ENCODE results near the gene OR51S1. TPM values are rescaled to one million over a fixed set of nuclear protein-coding genes. Genes with fewer than 3 reads are reported as not detected.

OR51S1 gene
- total RNA-seq: not detected in 2 replicates

GRCh38 chr11:4848908-4849532 is at the start of gene OR51S1:
Gene OR51S1, minus strand, starts transcription at chr11:4849208. Its CDS starts 0 bp downstream, at chr11:4849208.

DNA sequence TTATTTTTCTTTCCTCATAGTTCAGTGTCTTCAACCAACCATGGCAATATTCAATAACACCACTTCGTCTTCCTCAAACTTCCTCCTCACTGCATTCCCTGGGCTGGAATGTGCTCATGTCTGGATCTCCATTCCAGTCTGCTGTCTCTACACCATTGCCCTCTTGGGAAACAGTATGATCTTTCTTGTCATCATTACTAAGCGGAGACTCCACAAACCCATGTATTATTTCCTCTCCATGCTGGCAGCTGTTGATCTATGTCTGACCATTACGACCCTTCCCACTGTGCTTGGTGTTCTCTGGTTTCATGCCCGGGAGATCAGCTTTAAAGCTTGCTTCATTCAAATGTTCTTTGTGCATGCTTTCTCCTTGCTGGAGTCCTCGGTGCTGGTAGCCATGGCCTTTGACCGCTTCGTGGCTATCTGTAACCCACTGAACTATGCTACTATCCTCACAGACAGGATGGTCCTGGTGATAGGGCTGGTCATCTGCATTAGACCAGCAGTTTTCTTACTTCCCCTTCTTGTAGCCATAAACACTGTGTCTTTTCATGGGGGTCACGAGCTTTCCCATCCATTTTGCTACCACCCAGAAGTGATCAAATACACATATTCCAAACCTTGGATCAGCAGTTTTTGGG is 33.0 kb upstream of the OR51S1 start, which contains the start of gene OR51T1:
Gene OR51T1 (plus strand): TSS at position 41 of the 641 bp plus-strand sequence. CDS start 0 bp downstream, at position 41.

GRCh38 chr11:4821021-4821420 is 28.0 kb downstream of the OR51S1 start, which contains the start of gene OR51F2:
Gene OR51F2, plus strand, starts transcription at chr11:4821321. Its CDS starts 101 bp downstream, at chr11:4821422.

DNA sequence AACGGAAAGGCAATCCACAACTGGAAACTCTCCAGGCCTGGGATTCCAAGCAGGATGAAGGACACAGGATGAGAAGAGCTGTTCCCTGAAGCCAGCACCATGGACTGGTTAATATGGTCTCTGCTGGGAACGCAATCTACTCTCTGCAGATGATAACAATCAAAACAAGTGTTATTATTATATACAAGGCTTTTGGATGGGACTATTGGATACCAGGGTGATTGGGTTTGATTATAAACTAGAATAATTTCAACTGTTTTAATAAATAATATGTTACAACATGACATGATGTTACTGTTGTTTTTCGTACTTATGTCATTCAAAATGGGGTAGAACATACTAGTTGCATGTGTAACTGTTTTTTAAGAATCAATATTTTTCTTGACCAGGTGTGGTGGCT is 44.7 kb downstream of the OR51S1 start, which contains the start of gene OR52R1:
Gene OR52R1 (minus strand): TSS at position 101 of the 400 bp plus-strand sequence. CDS start 0 bp downstream, at position 101.

Other genes with a start within 250 kb of the OR51S1 start
- 8.9 TPM in 2 replicates for gene TRIM68, start 241.0 kb downstream of the OR51S1 start, total RNA-seq
- gene OR51D1, start 211.7 kb downstream of the OR51S1 start, total RNA-seq: not detected in 2 replicates
- not detected in 2 replicates for gene OR51E1, start 205.2 kb downstream of the OR51S1 start, total RNA-seq
- not detected in 2 replicates for gene OR51E2, start 151.4 kb downstream of the OR51S1 start, total RNA-seq
- gene MMP26, start 144.4 kb downstream of the OR51S1 start, total RNA-seq: not detected in 2 replicates
- not detected in 2 replicates for gene OR51F1, start 79.3 kb downstream of the OR51S1 start, total RNA-seq
- not detected in 2 replicates for gene OR52R1, start 44.8 kb downstream of the OR51S1 start, total RNA-seq
- not detected in 2 replicates for gene OR51F2, start 27.9 kb downstream of the OR51S1 start, total RNA-seq
- not detected in 2 replicates for gene OR51T1, start 32.7 kb upstream of the OR51S1 start, total RNA-seq
- not detected in 2 replicates for gene OR51A7, start 54.6 kb upstream of the OR51S1 start, total RNA-seq
- not detected in 2 replicates for gene OR51G2, start 70.1 kb upstream of the OR51S1 start, total RNA-seq
- gene OR51G1, start 75.1 kb upstream of the OR51S1 start, total RNA-seq: not detected in 2 replicates
- not detected in 2 replicates for gene OR51A4, start 98.4 kb upstream of the OR51S1 start, total RNA-seq
- gene OR51A2, start 106.5 kb upstream of the OR51S1 start, total RNA-seq: not detected in 2 replicates
- not detected in 2 replicates for gene OR51L1, start 145.6 kb upstream of the OR51S1 start, total RNA-seq
- not detected in 2 replicates for gene OR52J3, start 197.3 kb upstream of the OR51S1 start, total RNA-seq
- gene OR52E2, start 210.4 kb upstream of the OR51S1 start, total RNA-seq: not detected in 2 replicates
- gene OR52E1, start 220.4 kb upstream of the OR51S1 start, total RNA-seq: not detected in 2 replicates

All from bronchus fibroblast of lung (primary cell).